Activated CD4-positive, alpha-beta T cell treated with anti-CD3 and anti-CD28 coated beads for 36 hours (primary cell): Measurements from ENCODE around the gene EWSR1. TPM values are rescaled to one million over a fixed set of nuclear protein-coding genes. Genes with fewer than 3 reads are reported as not detected.
"Not testable (repeated sequence)": the region's sequence is repeated elsewhere in the genome, so short reads cannot be mapped to it uniquely, and the experiment has no call there.

Source experiments
- ATAC-seq: fragments of 200-7000 bp; cut with Tn5 transposase; one replicate; pipeline ENCODE4 v1.10.0; 2021; ENCODE audit warnings: mild to moderate bottlenecking, moderate library complexity
- CTCF ChIA-PET: fragments of 350-600 bp; sonication (Branson Sonifier 250); formaldehyde crosslinking; loops from one replicate; lab custom pipeline; 2021; ENCODE audit warnings: antibody characterized with exemption; lab: Charles Lee
- POLR2A ChIA-PET: fragments of 350-600 bp; sonication (Branson Sonifier 250); formaldehyde crosslinking; loops from one replicate; lab custom pipeline; 2021; ENCODE audit warnings: antibody characterized with exemption, inconsistent platforms; lab: Charles Lee
- DNase-seq: peaks from one replicate; pipeline ENCODE4 v3.0.0-alpha.2; 2020
- H3K27ac Mint-ChIP-seq: one replicate; pipeline ENCODE4 v1.8.0; 2021; ENCODE audit warnings: mixed read lengths
- H3K27me3 Mint-ChIP-seq: one replicate; pipeline ENCODE4 v1.8.0; 2021; ENCODE audit warnings: mixed read lengths
- H3K36me3 Mint-ChIP-seq: one replicate; pipeline ENCODE4 v1.8.0; 2021; ENCODE audit warnings: low read depth, mixed read lengths
- H3K4me1 Mint-ChIP-seq: one replicate; pipeline ENCODE4 v1.8.0; 2021; ENCODE audit warnings: mixed read lengths
- H3K4me3 Mint-ChIP-seq: one replicate; pipeline ENCODE4 v1.8.0; 2021; ENCODE audit warnings: mild to moderate bottlenecking, moderate library complexity, mixed read lengths
- H3K9me3 Mint-ChIP-seq: one replicate; pipeline ENCODE4 v1.8.0; 2021; ENCODE audit warnings: low read depth, mixed read lengths
- intact Hi-C, 2 experiments: fragments of 100-400 bp; cut with DNase I in 1 of 2; cut with micrococcal nuclease in 1 of 2; formaldehyde crosslinking; loops; one replicate each; pipeline versions ENCODE4 v1.14.2 to v1.15.1; 2022 to 2024; cut with DNase I, micrococcal nuclease
- microRNA-seq: library from miRNA; unstranded; fragments of <30 nt; microRNA quantifications from one replicate; pipeline ENCODE4 v1.2.0, GENCODE V29; 2021; ENCODE audit warnings: borderline replicate concordance
- total RNA-seq, 2 experiments: library from RNA; stranded (reverse); gene quantifications; one replicate each; pipeline ENCODE4 v1.2.3, GENCODE V29; 2021

The EWSR1 gene
- total RNA-seq, 2 experiments from 2014 or later: 326 to 567 TPM

GRCh38 chr22:29342577-29343312 lies 74.7 kb downstream of the EWSR1 start:
- H3K27ac Mint-ChIP-seq: no peak overlapping the region
- H3K4me3 Mint-ChIP-seq: no peak overlapping the region
- no peaks in the 10 kb centered on the region for H3K27me3 Mint-ChIP-seq
- H3K9me3 Mint-ChIP-seq: no peaks in the 10 kb centered on the region
- H3K4me1 Mint-ChIP-seq: no peaks in the 10 kb centered on the region
- H3K36me3 Mint-ChIP-seq: peaks cover 38% of the 10 kb centered on the region
- no peak for DNase-seq
- POLR2A ChIA-PET: no interaction called here
- CTCF ChIA-PET: interaction anchor here (0.5 to 0.6 kb wide), 2 partner anchors 9 to 27 kb away, joined by 3 read pairs; no protein-coding TSS in a partner anchor
- ATAC-seq: no peak
- intact Hi-C loops: no loop called here

DNA sequence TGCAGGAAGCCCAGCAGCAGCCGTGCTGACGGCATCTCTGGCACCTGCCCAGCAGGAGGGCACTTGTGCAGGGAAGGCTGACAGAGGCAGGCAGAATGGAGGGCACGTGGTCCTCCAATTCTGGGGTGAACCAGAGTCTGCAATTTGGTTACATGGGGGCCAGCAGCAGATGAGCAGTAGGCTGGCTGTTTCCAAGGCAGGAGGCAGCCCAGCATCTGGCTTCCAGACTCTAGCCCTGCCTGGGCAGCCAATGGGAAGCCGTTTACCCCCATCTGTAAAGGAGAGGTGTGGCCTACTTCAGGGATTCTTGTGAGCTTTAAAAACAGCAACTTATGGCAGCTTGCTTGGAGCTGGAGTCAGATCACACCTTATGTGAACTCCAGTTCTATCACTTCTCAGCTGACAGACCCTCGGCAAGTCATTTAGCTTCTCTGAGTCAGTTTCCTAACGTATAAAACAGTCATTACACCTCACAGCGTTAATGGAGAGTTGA lies 75.3 kb downstream of the EWSR1 start:
- H3K4me3 Mint-ChIP-seq: no peak overlapping the region
- CTCF ChIA-PET: interaction anchor here (0.5 kb wide), 1 partner anchor 26 kb away, joined by 3 read pairs; no protein-coding TSS in a partner anchor
- H3K36me3 Mint-ChIP-seq: peaks cover 38% of the 10 kb centered on the region
- no peaks in the 10 kb centered on the region for H3K27me3 Mint-ChIP-seq
- H3K27ac Mint-ChIP-seq: no peak overlapping the region
- POLR2A ChIA-PET: no interaction called here
- ATAC-seq (peak; percentile 80), DNase-seq (no peak)
- no peaks in the 10 kb centered on the region for H3K9me3 Mint-ChIP-seq
- intact Hi-C loops: no loop called here
- no peaks in the 10 kb centered on the region for H3K4me1 Mint-ChIP-seq

DNA sequence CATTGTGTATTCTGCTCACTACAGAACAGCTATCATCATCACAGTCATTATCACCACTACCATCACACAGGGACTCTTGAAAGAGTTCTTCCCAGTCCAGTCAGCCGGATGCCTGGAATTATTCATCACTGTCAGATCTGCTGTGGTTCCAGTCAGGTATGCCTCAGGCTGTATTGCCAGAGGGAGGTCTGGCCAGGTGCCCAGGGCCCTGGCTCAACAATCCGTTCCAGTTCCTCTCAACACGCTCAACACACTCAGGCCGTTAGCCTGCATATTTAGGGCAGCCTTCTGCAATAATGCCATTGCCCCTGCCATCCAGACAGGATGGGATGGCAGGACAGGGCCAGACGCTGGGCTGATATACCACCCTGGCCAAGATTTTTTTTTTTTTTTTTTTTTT lies 76.1 kb downstream of the EWSR1 start:
- no peak for DNase-seq
- H3K4me3 Mint-ChIP-seq: no peak overlapping the region
- intact Hi-C loops: no loop called here
- no peak overlapping the region for H3K27ac Mint-ChIP-seq
- CTCF ChIA-PET: no interaction called here
- no peaks in the 10 kb centered on the region for H3K9me3 Mint-ChIP-seq
- no peak for ATAC-seq
- peaks cover 37% of the 10 kb centered on the region for H3K36me3 Mint-ChIP-seq
- POLR2A ChIA-PET: no interaction called here
- no peaks in the 10 kb centered on the region for H3K27me3 Mint-ChIP-seq
- H3K4me1 Mint-ChIP-seq: no peaks in the 10 kb centered on the region

- ATAC-seq, H3K4me3 Mint-ChIP-seq, H3K9me3 Mint-ChIP-seq, H3K27ac Mint-ChIP-seq, intact Hi-C loops, H3K27me3 Mint-ChIP-seq, POLR2A ChIA-PET, H3K4me1 Mint-ChIP-seq, DNase-seq, CTCF ChIA-PET: not testable (repeated sequence)
- peaks cover 30% of the 10 kb centered on the region for H3K36me3 Mint-ChIP-seq
Observed at GRCh38 chr22:29344889-29345288, 76.8 kb downstream of the EWSR1 start.

- Mint-ChIP-seq H3K4me3 (no peak overlapping the region), H3K4me1 (no peaks in the 10 kb centered on the region), H3K9me3 (no peaks in the 10 kb centered on the region), H3K27me3 (no peaks in the 10 kb centered on the region), H3K36me3 (peaks cover 28% of the 10 kb centered on the region), H3K27ac (no peak overlapping the region)
- intact Hi-C loops: no loop called here
- POLR2A ChIA-PET: no interaction called here
- no peak for DNase-seq
- ATAC-seq: no peak
- CTCF ChIA-PET: interaction anchor here (0.7 kb wide), 2 partner anchors 83 to 125 kb away, joined by 3 read pairs; no protein-coding TSS in a partner anchor
Observed at GRCh38 chr22:29345932-29346331, 77.9 kb downstream of the EWSR1 start.

- intact Hi-C loops: no loop called here
- no peak overlapping the region for H3K27ac Mint-ChIP-seq
- H3K4me1 Mint-ChIP-seq: no peaks in the 10 kb centered on the region
- no peaks in the 10 kb centered on the region for H3K9me3 Mint-ChIP-seq
- ATAC-seq: no peak
- no peak overlapping the region for H3K4me3 Mint-ChIP-seq
- peaks cover 26% of the 10 kb centered on the region for H3K36me3 Mint-ChIP-seq
- no peak for DNase-seq
- ChIA-PET POLR2A (no interaction called here), CTCF (interaction anchor here (0.7 kb wide), 1 partner anchor 82 kb away, joined by 3 read pairs; no protein-coding TSS in a partner anchor)
- no peaks in the 10 kb centered on the region for H3K27me3 Mint-ChIP-seq
Observed at GRCh38 chr22:29346659-29347058, 78.6 kb downstream of the EWSR1 start.

- H3K4me3 Mint-ChIP-seq: no peak overlapping the region
- H3K27me3 Mint-ChIP-seq: no peaks in the 10 kb centered on the region
- DNase-seq: no peak
- ChIA-PET POLR2A (interaction anchor here (0.7 kb wide), 1 partner anchor 45 kb away, joined by 3 read pairs; no protein-coding TSS in a partner anchor), CTCF (interaction anchor here (0.9 kb wide), 1 partner anchor 194 kb away, joined by 3 read pairs; no protein-coding TSS in a partner anchor)
- H3K36me3 Mint-ChIP-seq: peaks cover 27% of the 10 kb centered on the region
- intact Hi-C loops: no loop called here
- ATAC-seq: no peak
- H3K9me3 Mint-ChIP-seq: no peaks in the 10 kb centered on the region
- no peak overlapping the region for H3K27ac Mint-ChIP-seq
- H3K4me1 Mint-ChIP-seq: no peaks in the 10 kb centered on the region
Observed at GRCh38 chr22:29348041-29348440, 80.0 kb downstream of the EWSR1 start.

GRCh38 chr22:29348956-29349355 lies 80.9 kb downstream of the EWSR1 start:
- Mint-ChIP-seq H3K36me3 (peaks cover 24% of the 10 kb centered on the region), H3K4me3 (no peak overlapping the region), H3K9me3 (no peaks in the 10 kb centered on the region), H3K27me3 (no peaks in the 10 kb centered on the region), H3K4me1 (no peaks in the 10 kb centered on the region), H3K27ac (no peak overlapping the region)
- POLR2A ChIA-PET: no interaction called here
- DNase-seq (no peak), ATAC-seq (no peak)
- CTCF ChIA-PET: no interaction called here
- intact Hi-C loops: no loop called here

Small RNA genes lying within 50 kb of the gene (microRNA-seq; reads per million reads assigned to microRNA genes)
- gene MIR3653: 146 reads per million, percentile 68 among the genes with 10 or more reads in this experiment

Other genes with a start within 250 kb of the EWSR1 start
- gene C22orf31, start 206.4 kb upstream of the EWSR1 start, total RNA-seq: not detected
- under 1 TPM; 0.11 to 0.30 TPM for gene KREMEN1, start 195.2 kb upstream of the EWSR1 start, total RNA-seq
- gene EMID1, start 62.4 kb upstream of the EWSR1 start, total RNA-seq: not detected
- gene RHBDD3, start 287 bp upstream of the EWSR1 start, total RNA-seq: 10 to 100 TPM; 23.2 to 25.3 TPM
- under 1 TPM; 0.84 to 0.98 TPM for gene GAS2L1, start 38.4 kb downstream of the EWSR1 start, total RNA-seq
- under 1 TPM in 1 of 2 experiments, not detected in 1; 0.35 TPM for gene RASL10A, start 47.4 kb downstream of the EWSR1 start, total RNA-seq
- gene AP1B1, start 120.3 kb downstream of the EWSR1 start, total RNA-seq: 10 to 100 TPM; 56.6 to 59.9 TPM
- gene RFPL1, start 170.3 kb downstream of the EWSR1 start, total RNA-seq: not detected
- 1 to 10 TPM; 2.1 to 2.7 TPM for gene NEFH, start 211.9 kb downstream of the EWSR1 start, total RNA-seq